ENCODE results near the gene PACS1. TPM values are rescaled to one million over a fixed set of nuclear protein-coding genes. Genes with fewer than 3 reads are reported as not detected.

PACS1 gene
- total and polyA plus RNA-seq, 2 donors (not counting 1 experiment from before 2014, with no cell fraction given), result 131 to 303 TPM

DNA sequence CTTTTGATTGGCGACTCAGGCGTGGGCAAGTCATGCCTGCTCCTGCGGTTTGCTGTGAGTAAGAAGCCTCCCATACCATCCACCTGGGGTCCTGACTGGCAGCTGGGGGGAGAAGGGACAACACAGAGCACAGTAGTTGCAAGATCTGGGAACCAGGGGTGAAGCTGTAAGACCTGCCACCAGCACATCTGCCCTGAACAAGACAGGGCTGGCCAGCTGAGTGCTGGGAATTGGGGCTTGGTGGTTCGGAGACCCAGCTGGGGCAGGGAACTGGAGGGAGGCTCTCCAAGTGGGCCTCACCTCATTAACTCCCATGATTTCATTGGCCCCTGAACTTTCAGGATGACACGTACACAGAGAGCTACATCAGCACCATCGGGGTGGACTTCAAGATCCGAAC is 201.7 kb downstream of the PACS1 start:
- Histone ChIP-seq H3K27ac (ENCODE audit: low read length in 2 of 2) (no peak overlapping the region), H3K9ac (ENCODE audit: low read length) (no peak overlapping the region), H3K4me2 (replicated peaks; ENCODE audit: low read depth, low read length, poor library complexity, severe bottlenecking) (no peak overlapping the region), H3K27me3 (replicated peaks in 1 of 4; ENCODE audit: control extremely low read depth in 1 of 4, control insufficient read depth in 3 of 4, insufficient read depth in 4 of 4, low read length in 3 of 4) (no peaks in the 10 kb centered on the region), H4K20me1 (ENCODE audit: control insufficient read depth, insufficient read depth, low read length, poor library complexity, severe bottlenecking) (peaks cover 47% of the 10 kb centered on the region), H2AFZ (ENCODE audit: insufficient read depth, low read depth, low read length, poor library complexity, severe bottlenecking) (no peak overlapping the region), H3K79me2 (ENCODE audit: control insufficient read depth, insufficient read depth, low read length) (peaks cover 41% of the 10 kb centered on the region), H3K36me3 (replicated peaks in 1 of 2; ENCODE audit: control extremely low read depth in 1 of 2, control insufficient read depth in 1 of 2, extremely low read depth in 1 of 2, insufficient read depth in 2 of 2, low read length in 1 of 2) (peaks cover 0 to 56% of the 10 kb centered on the region in 2 experiments), H3K4me1 (ENCODE audit: control insufficient read depth in 2 of 2, insufficient read depth in 2 of 2, low read length in 2 of 2) (peaks cover 13 to 25% of the 10 kb centered on the region in 2 donors), H3K9me3 (ENCODE audit: control extremely low read depth in 1 of 3, control insufficient read depth in 2 of 3, insufficient read depth in 1 of 3, low read length in 2 of 3) (no peaks in the 10 kb centered on the region), H3K4me3 (ENCODE audit: control extremely low read depth in 1 of 5, extremely low read depth in 1 of 5, insufficient read depth in 1 of 5, low read depth in 2 of 5, low read length in 4 of 5) (no peak overlapping the region)
- TF ChIP-seq, protein P1, sequence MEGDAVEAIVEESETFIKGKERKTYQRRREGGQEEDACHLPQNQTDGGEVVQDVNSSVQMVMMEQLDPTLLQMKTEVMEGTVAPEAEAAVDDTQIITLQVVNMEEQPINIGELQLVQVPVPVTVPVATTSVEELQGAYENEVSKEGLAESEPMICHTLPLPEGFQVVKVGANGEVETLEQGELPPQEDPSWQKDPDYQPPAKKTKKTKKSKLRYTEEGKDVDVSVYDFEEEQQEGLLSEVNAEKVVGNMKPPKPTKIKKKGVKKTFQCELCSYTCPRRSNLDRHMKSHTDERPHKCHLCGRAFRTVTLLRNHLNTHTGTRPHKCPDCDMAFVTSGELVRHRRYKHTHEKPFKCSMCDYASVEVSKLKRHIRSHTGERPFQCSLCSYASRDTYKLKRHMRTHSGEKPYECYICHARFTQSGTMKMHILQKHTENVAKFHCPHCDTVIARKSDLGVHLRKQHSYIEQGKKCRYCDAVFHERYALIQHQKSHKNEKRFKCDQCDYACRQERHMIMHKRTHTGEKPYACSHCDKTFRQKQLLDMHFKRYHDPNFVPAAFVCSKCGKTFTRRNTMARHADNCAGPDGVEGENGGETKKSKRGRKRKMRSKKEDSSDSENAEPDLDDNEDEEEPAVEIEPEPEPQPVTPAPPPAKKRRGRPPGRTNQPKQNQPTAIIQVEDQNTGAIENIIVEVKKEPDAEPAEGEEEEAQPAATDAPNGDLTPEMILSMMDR (IDR thresholded peaks at IDR 0.05), result no peak
- no peak for TF ChIP-seq EZH2 (IDR thresholded peaks at IDR 0.05; ENCODE audit: borderline replicate concordance, insufficient read depth, low read depth, low read length, poor library complexity, severe bottlenecking)
- DNase-seq, result no peak
- Mint-ChIP-seq H3K4me3 (no peak overlapping the region), H3K9me3 (ENCODE audit: insufficient read depth) (no peaks in the 10 kb centered on the region), H3K4me1 (peaks cover 28% of the 10 kb centered on the region), H3K27ac (peak overlapping the region; percentile 29), H3K27me3 (no peaks in the 10 kb centered on the region)
- ATAC-seq (ENCODE audit: low read depth), result no peak
- WGBS (ENCODE audit: insufficient coverage), result 100% methylated on average over 1 of the region's 7 CpGs
- intact Hi-C loops (cut with micrococcal nuclease), result no loop called here
- ChIA-PET POLR2A (no interaction called here), CTCF (interaction anchor here (1.0 to 4.7 kb wide), 3 partner anchors 9 to 40 kb away, joined by 3 to 33 read pairs (median 4); partner anchors contain the start of gene YIF1A)

DNA sequence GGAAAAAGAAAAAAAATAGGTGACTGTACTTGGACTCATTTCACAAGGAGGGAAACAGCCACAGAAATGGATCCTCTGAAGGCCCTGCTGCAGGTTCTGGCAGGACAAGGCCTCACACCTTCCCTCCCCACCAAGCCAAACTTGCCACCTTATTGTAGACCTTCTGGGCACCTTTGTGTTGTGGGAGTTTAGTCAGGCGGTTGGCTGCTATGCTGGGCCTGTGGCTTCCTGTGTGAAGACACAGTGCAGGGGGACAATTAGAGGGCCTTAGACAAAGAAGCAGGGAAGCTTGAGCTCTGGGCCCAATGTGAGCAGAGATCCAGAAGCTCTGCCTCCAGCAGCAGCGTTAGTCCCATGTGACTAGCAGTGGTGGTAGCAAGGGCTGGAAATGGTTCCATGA is 202.5 kb downstream of the PACS1 start:
- H3K9me3 ChIP-seq (ENCODE audit: control extremely low read depth in 1 of 3, control insufficient read depth in 2 of 3, insufficient read depth in 1 of 3, low read length in 2 of 3), result no peaks in the 10 kb centered on the region
- 83% methylated on average over 2 of the region's 2 CpGs for WGBS (ENCODE audit: insufficient coverage)
- Mint-ChIP-seq H3K9me3 (ENCODE audit: insufficient read depth) (no peaks in the 10 kb centered on the region), H3K27me3 (no peaks in the 10 kb centered on the region), H3K4me3 (no peak overlapping the region), H3K27ac (no peak overlapping the region), H3K4me1 (peaks cover 27% of the 10 kb centered on the region)
- H3K27me3 ChIP-seq (replicated peaks in 1 of 4; ENCODE audit: control extremely low read depth in 1 of 4, control insufficient read depth in 3 of 4, insufficient read depth in 4 of 4, low read length in 3 of 4), result no peaks in the 10 kb centered on the region
- CTCF ChIA-PET, result interaction anchor here (4.7 kb wide), 1 partner anchor 8 kb away, joined by 33 read pairs; no protein-coding TSS in a partner anchor
- POLR2A ChIA-PET, result no interaction called here
- H3K4me3 ChIP-seq (ENCODE audit: control extremely low read depth in 1 of 5, extremely low read depth in 1 of 5, insufficient read depth in 1 of 5, low read depth in 2 of 5, low read length in 4 of 5), result no peak overlapping the region
- peaks cover 54% of the 10 kb centered on the region for H4K20me1 ChIP-seq (ENCODE audit: control insufficient read depth, insufficient read depth, low read length, poor library complexity, severe bottlenecking)
- peaks cover 41% of the 10 kb centered on the region for H3K79me2 ChIP-seq (ENCODE audit: control insufficient read depth, insufficient read depth, low read length)
- no peak overlapping the region for H3K9ac ChIP-seq (ENCODE audit: low read length)
- intact Hi-C loops (cut with micrococcal nuclease), result no loop called here
- TF ChIP-seq EZH2 (IDR thresholded peaks at IDR 0.05; ENCODE audit: borderline replicate concordance, insufficient read depth, low read depth, low read length, poor library complexity, severe bottlenecking), result no peak
- TF ChIP-seq, protein P1 (IDR thresholded peaks at IDR 0.05), result no peak
- peaks cover 0 to 56% of the 10 kb centered on the region in 2 experiments for H3K36me3 ChIP-seq (replicated peaks in 1 of 2; ENCODE audit: control extremely low read depth in 1 of 2, control insufficient read depth in 1 of 2, extremely low read depth in 1 of 2, insufficient read depth in 2 of 2, low read length in 1 of 2)
- no peak for ATAC-seq (ENCODE audit: low read depth)
- no peak overlapping the region for H3K27ac ChIP-seq (ENCODE audit: low read length in 2 of 2)
- H3K4me1 ChIP-seq (ENCODE audit: control insufficient read depth in 2 of 2, insufficient read depth in 2 of 2, low read length in 2 of 2), result peaks cover 13 to 24% of the 10 kb centered on the region in 2 donors
- no peak overlapping the region for H2AFZ ChIP-seq (ENCODE audit: insufficient read depth, low read depth, low read length, poor library complexity, severe bottlenecking)
- DNase-seq, result no peak
- H3K4me2 ChIP-seq (replicated peaks; ENCODE audit: low read depth, low read length, poor library complexity, severe bottlenecking), result no peak overlapping the region
